HG03432 (cell line): ENCODE measurements around the gene ATP1A4.
"Not testable (repeated sequence)": the region's sequence is repeated elsewhere in the genome, so short reads cannot be mapped to it uniquely, and the experiment has no call there.

ENCODE experiments used
- ATAC-seq: cut with Tn5 transposase; IDR thresholded peaks from one replicate; pipeline ENCODE4 v1.9.1; 2021; ENCODE audit warnings: mild to moderate bottlenecking, moderate library complexity; ENCODE audit not compliant: unreplicated experiment

Gene ATP1A4

GRCh38 chr1:160122978-160123495 is 28.4 kb upstream of the ATP1A4 start:
- no peak for ATAC-seq

GRCh38 chr1:160123726-160124125 is 27.7 kb upstream of the ATP1A4 start:
- no peak for ATAC-seq

GRCh38 chr1:160124705-160125478 is 26.5 kb upstream of the ATP1A4 start:
- ATAC-seq: no peak

- no peak for ATAC-seq
Measured at GRCh38 chr1:160125746-160126145, 25.7 kb upstream of the ATP1A4 start.

GRCh38 chr1:160126342-160126741 is 25.1 kb upstream of the ATP1A4 start:
- not testable (repeated sequence) for ATAC-seq

- no peak for ATAC-seq
Measured at GRCh38 chr1:160127381-160127780, 24.0 kb upstream of the ATP1A4 start.

- no peak for ATAC-seq
Measured at GRCh38 chr1:160127865-160128523, 23.4 kb upstream of the ATP1A4 start.

GRCh38 chr1:160128636-160129035 is 22.8 kb upstream of the ATP1A4 start:
- ATAC-seq: no peak

GRCh38 chr1:160129046-160129445 is 22.4 kb upstream of the ATP1A4 start:
- no peak for ATAC-seq

GRCh38 chr1:160129558-160129957 is 21.8 kb upstream of the ATP1A4 start:
- no peak for ATAC-seq

GRCh38 chr1:160129966-160130365 is 21.4 kb upstream of the ATP1A4 start:
- ATAC-seq: no peak

- ATAC-seq: no peak
Measured at GRCh38 chr1:160130486-160130885, 20.9 kb upstream of the ATP1A4 start.

GRCh38 chr1:160130939-160131338 is 20.5 kb upstream of the ATP1A4 start:
- no peak for ATAC-seq

GRCh38 chr1:160131803-160132565 is 19.4 kb upstream of the ATP1A4 start:
- ATAC-seq: no peak

- ATAC-seq: no peak
Measured at GRCh38 chr1:160133990-160134770, 17.2 kb upstream of the ATP1A4 start.

- ATAC-seq: no peak
Measured at GRCh38 chr1:160134791-160135572, 16.4 kb upstream of the ATP1A4 start.

- no peak for ATAC-seq
Measured at GRCh38 chr1:160136121-160136925, 15.1 kb upstream of the ATP1A4 start.

GRCh38 chr1:160136926-160137200 is 14.5 kb upstream of the ATP1A4 start:
- ATAC-seq: no peak

- no peak for ATAC-seq
Measured at GRCh38 chr1:160137216-160137862, 14.1 kb upstream of the ATP1A4 start.
